ENCODE measurements around the gene NEK2.
A peak's percentile ranks its signal among the peaks of the same experiment; 100 is the strongest.
"Not testable (repeated sequence)": the region's sequence is repeated elsewhere in the genome, so short reads cannot be mapped to it uniquely, and the experiment has no call there.

Gene NEK2

GRCh38 chr1:211648980-211649934 is 26.2 kb downstream of the NEK2 start:
- DNase-seq: peak; percentile 50 to 72

- DNase-seq: no peak
Measured at GRCh38 chr1:211648336-211648735, 27.1 kb downstream of the NEK2 start.

- DNase-seq: no peak
Measured at GRCh38 chr1:211647711-211648121, 27.7 kb downstream of the NEK2 start.

- DNase-seq: no peak
Measured at GRCh38 chr1:211646566-211646965, 28.9 kb downstream of the NEK2 start.

GRCh38 chr1:211645601-211646000 is 29.8 kb downstream of the NEK2 start:
- not testable (repeated sequence) for DNase-seq

- DNase-seq: no peak
Measured at GRCh38 chr1:211644653-211645052, 30.8 kb downstream of the NEK2 start.

GRCh38 chr1:211643324-211644212 is 31.9 kb downstream of the NEK2 start:
- no peak for DNase-seq

GRCh38 chr1:211642870-211643269 is 32.6 kb downstream of the NEK2 start:
- no peak for DNase-seq

- no peak for DNase-seq
Measured at GRCh38 chr1:211641942-211642341, 33.5 kb downstream of the NEK2 start.

GRCh38 chr1:211641044-211641800 is 34.2 kb downstream of the NEK2 start:
- no peak for DNase-seq

GRCh38 chr1:211640301-211640630 is 35.2 kb downstream of the NEK2 start:
- DNase-seq: no peak

- DNase-seq: no peak
Measured at GRCh38 chr1:211639475-211640300, 35.7 kb downstream of the NEK2 start.

GRCh38 chr1:211638689-211639101 is 36.7 kb downstream of the NEK2 start:
- no peak for DNase-seq

GRCh38 chr1:211638246-211638645 is 37.2 kb downstream of the NEK2 start:
- DNase-seq: no peak

GRCh38 chr1:211637066-211637465 is 38.4 kb downstream of the NEK2 start:
- DNase-seq: no peak

GRCh38 chr1:211636575-211637029 is 38.8 kb downstream of the NEK2 start:
- DNase-seq: not testable (repeated sequence)

- DNase-seq: no peak
Measured at GRCh38 chr1:211635597-211636205, 39.7 kb downstream of the NEK2 start.

- no peak for DNase-seq
Measured at GRCh38 chr1:211634931-211635330, 40.5 kb downstream of the NEK2 start.

- DNase-seq: no peak
Measured at GRCh38 chr1:211634461-211634860, 41.0 kb downstream of the NEK2 start.

GRCh38 chr1:211633524-211633846 is 41.9 kb downstream of the NEK2 start:
- DNase-seq: no peak

GRCh38 chr1:211632808-211633523 is 42.5 kb downstream of the NEK2 start:
- DNase-seq: no peak
